Transverse colon (tissue), 4 donors: ENCODE results near the gene SRMS. TPM values are rescaled to one million over a fixed set of nuclear protein-coding genes. Genes with fewer than 3 reads are reported as not detected.

Source experiments
- DNase-seq: peaks from one replicate; pipeline ENCODE4 v3.0.0-alpha.2; 2019
- H3K27ac ChIP-seq, 4 donors: fragments of 200-600 bp; sonication (generic); 2 replicates each; pipeline ENCODE4 v1.5.1; 2016 to 2018; ENCODE audit warnings: inconsistent platforms in 4 of 4
- H3K27me3 ChIP-seq: fragments of 200-600 bp; sonication (generic); 2 replicates; pipeline ENCODE4 v1.5.1; 2017; ENCODE audit warnings: inconsistent platforms
- H3K36me3 ChIP-seq, 4 donors: fragments of 200-600 bp; sonication (generic); 2 replicates each; pipeline ENCODE4 v1.5.1; 2017 to 2019; ENCODE audit warnings: inconsistent platforms in 4 of 4
- H3K4me1 ChIP-seq, 4 donors: fragments of 200-600 bp; sonication (generic); 2 replicates each; pipeline ENCODE4 v1.5.1; 2017 to 2020; ENCODE audit warnings: inconsistent platforms in 4 of 4
- H3K4me3 ChIP-seq, 4 donors: fragments of 200-600 bp; sonication (generic); 1 replicate in 1 of 4; 2 replicates in 3 of 4; pipeline versions ENCODE4 v1.5.1 to v1.6.1; 2017 to 2019; ENCODE audit warnings: inconsistent platforms in 4 of 4
- H3K9me3 ChIP-seq, 2 donors: fragments of 200-600 bp; sonication (generic); 2 replicates each; pipeline ENCODE4 v1.5.1; 2017 to 2019; ENCODE audit warnings: inconsistent platforms in 2 of 2
- CTCF ChIP-seq, 5 experiments: fragments of 200-600 bp in 3 of 5; fragments of 450-650 bp in 2 of 5; sonication (generic) in 3 of 5; IDR thresholded peaks; 1 replicate in 2 of 5; 2 replicates in 3 of 5; pipeline ENCODE4 v1.5.1; 2016 to 2017; ENCODE audit warnings: antibody characterized with exemption in 5 of 5, inconsistent platforms in 3 of 5, mild to moderate bottlenecking in 2 of 5, moderate library complexity in 1 of 5
- EP300 ChIP-seq: sonication (generic); formaldehyde crosslinking; IDR thresholded peaks from one replicate; pipeline ENCODE4 v1.6.1; 2017; ENCODE audit warnings: antibody characterized with exemption, low read depth
- POLR2A ChIP-seq: fragments of 450-650 bp; IDR thresholded peaks from one replicate; pipeline ENCODE4 v1.6.1; 2016; ENCODE audit warnings: antibody characterized with exemption, mild to moderate bottlenecking, moderate library complexity
- POLR2AphosphoS5 ChIP-seq, 3 donors: sonication (generic); formaldehyde crosslinking; IDR thresholded peaks; one replicate each; pipeline ENCODE4 v1.6.1; 2016; ENCODE audit warnings: antibody characterized with exemption in 3 of 3
- WGBS, 2 donors: methylation state at CpG; one replicate each; pipeline ENCODE4 v1.1.5; 2018; ENCODE audit warnings: low coverage in 1 of 2; 5-methylcytosine and 5-hydroxymethylcytosine counted together
- in situ Hi-C, 4 donors: fragments of 200-750 bp; cut with MboI; loops; one replicate each; pipeline versions ENCODE4 v1.15.0 to v1.15.1; 2017; ENCODE audit warnings: low sequenced_read_pairs in 3 of 4, low pct_ligation_motif_present in 1 of 4, low pct_unique_long_range_greater_than_20kb in 1 of 4
- intact Hi-C: fragments of 100-400 bp; cut with DNase I; formaldehyde crosslinking; loops from one replicate; pipeline ENCODE4 v1.15.1; 2023; ENCODE audit warnings: low total_unique reads
- total RNA-seq, 4 donors: library from RNA; depleted of rRNA; stranded (reverse); fragments of >200 nt; gene quantifications; one replicate each; pipeline ENCODE4 v1.1.0, GENCODE V29; 2016

Gene SRMS
- total RNA-seq, 4 donors from 2014 or later = 0.79 TPM; not detected in 3

GRCh38 chr20:63579017-63579694, 31.6 kb upstream of the SRMS start:
- WGBS, 2 donors = 40 to 70% methylated on average over 1 to 19 of the region's 19 CpGs
- in situ Hi-C loops = no loop called here
- H3K36me3 ChIP-seq = no peaks in the 10 kb centered on the region
- DNase-seq = no peak
- H3K9me3 ChIP-seq = no peaks in the 10 kb centered on the region
- no peak overlapping the region for H3K27ac ChIP-seq
- TF ChIP-seq POLR2AphosphoS5 (IDR thresholded peaks at IDR 0.05) (no peak), CTCF (IDR thresholded peaks at IDR 0.05) (no peak), POLR2A (no peak), EP300 (no peak)
- H3K4me3 ChIP-seq = no peak overlapping the region
- peaks cover 0 to 7% (median 5%) of the 10 kb centered on the region in 4 donors for H3K4me1 ChIP-seq
- intact Hi-C loops = no loop called here
- H3K27me3 ChIP-seq = peaks cover 24% of the 10 kb centered on the region

- no peak for DNase-seq
- no peaks in the 10 kb centered on the region for H3K9me3 ChIP-seq
- H3K4me1 ChIP-seq = peaks cover 2 to 10% (median 7%) of the 10 kb centered on the region in 4 donors
- H3K27me3 ChIP-seq = peaks cover 24% of the 10 kb centered on the region
- in situ Hi-C loops (no loop called here), intact Hi-C loops (no loop called here)
- 70 to 78% methylated on average over 11 to 26 of the region's 26 CpGs for WGBS, 2 donors
- no peak overlapping the region for H3K4me3 ChIP-seq
- no peak overlapping the region for H3K27ac ChIP-seq
- TF ChIP-seq CTCF (IDR thresholded peaks at IDR 0.05) (peak in 1 of 5 experiments; percentile 17), POLR2A (no peak)
- H3K36me3 ChIP-seq = no peaks in the 10 kb centered on the region
Observed at GRCh38 chr20:63578224-63579016, 30.9 kb upstream of the SRMS start.

- H3K27me3 ChIP-seq = peaks cover 24% of the 10 kb centered on the region
- no peak overlapping the region for H3K27ac ChIP-seq
- H3K4me1 ChIP-seq = peaks cover 6 to 18% (median 16%) of the 10 kb centered on the region in 4 donors
- no peaks in the 10 kb centered on the region for H3K9me3 ChIP-seq
- DNase-seq = peak; percentile 64
- H3K4me3 ChIP-seq = no peak overlapping the region
- 65 to 79% methylated on average over 6 to 19 of the region's 19 CpGs for WGBS, 2 donors
- no peaks in the 10 kb centered on the region for H3K36me3 ChIP-seq
- no peak for TF ChIP-seq EP300
- no peak for TF ChIP-seq POLR2A
- no peak for TF ChIP-seq CTCF (IDR thresholded peaks at IDR 0.05)
- intact Hi-C loops (no loop called here), in situ Hi-C loops (no loop called here)
Observed at GRCh38 chr20:63577317-63577894, 29.9 kb upstream of the SRMS start.

- in situ Hi-C loops = no loop called here
- intact Hi-C loops = no loop called here
- 79 to 81% methylated on average over 7 of the region's 7 CpGs for WGBS, 2 donors
- peaks cover 24% of the 10 kb centered on the region for H3K27me3 ChIP-seq
- peaks cover 6 to 18% (median 16%) of the 10 kb centered on the region in 4 donors for H3K4me1 ChIP-seq
- no peak overlapping the region for H3K27ac ChIP-seq
- H3K9me3 ChIP-seq = no peaks in the 10 kb centered on the region
- DNase-seq = no peak
- no peaks in the 10 kb centered on the region for H3K36me3 ChIP-seq
- TF ChIP-seq CTCF (IDR thresholded peaks at IDR 0.05) (no peak), EP300 (no peak), POLR2A (no peak), POLR2AphosphoS5 (IDR thresholded peaks at IDR 0.05) (no peak)
- no peak overlapping the region for H3K4me3 ChIP-seq
Observed at GRCh38 chr20:63576311-63576710, 28.8 kb upstream of the SRMS start.
